ENCODE results near the gene SPINDOC.
"Not testable (repeated sequence)": the region's sequence is repeated elsewhere in the genome, so short reads cannot be mapped to it uniquely, and the experiment has no call there.

SPINDOC gene

DNA sequence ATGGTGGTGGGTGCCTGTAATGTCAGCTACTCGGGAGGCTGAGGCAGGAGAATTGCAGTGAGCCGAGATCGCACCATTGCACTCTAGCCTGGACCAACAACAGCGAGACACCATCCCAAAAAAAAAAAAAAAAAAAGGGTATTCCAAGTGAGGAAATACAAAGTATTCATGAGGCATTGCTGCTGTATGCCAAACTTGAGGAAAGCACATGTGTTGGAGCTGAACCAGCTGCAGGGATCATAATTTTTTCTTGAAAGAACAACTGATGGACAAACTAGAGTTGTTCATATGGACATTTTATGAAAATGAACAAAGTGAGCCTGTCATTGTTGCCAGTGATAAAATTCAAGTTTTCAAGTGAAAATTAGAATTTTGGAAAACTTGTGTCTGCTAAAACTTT lies 41.4 kb downstream of the SPINDOC start:
- H3K4me1 Mint-ChIP-seq: peaks cover 51% of the 10 kb centered on the region
- DNase-seq (ENCODE audit: low spot score in 2 of 2) (no peak), ATAC-seq (replicated peaks; ENCODE audit: extremely low read depth, poor library complexity, severe bottlenecking) (no peak)
- H3K4me3 Mint-ChIP-seq: peak overlapping the region; percentile 20
- H3K36me3 Mint-ChIP-seq (ENCODE audit: insufficient read depth): peaks cover 27% of the 10 kb centered on the region
- no peaks in the 10 kb centered on the region for H3K27me3 Mint-ChIP-seq
- peak overlapping the region; percentile 91 for H3K27ac Mint-ChIP-seq (ENCODE audit: low read depth)
- H3K9me3 Mint-ChIP-seq: no peaks in the 10 kb centered on the region

DNA sequence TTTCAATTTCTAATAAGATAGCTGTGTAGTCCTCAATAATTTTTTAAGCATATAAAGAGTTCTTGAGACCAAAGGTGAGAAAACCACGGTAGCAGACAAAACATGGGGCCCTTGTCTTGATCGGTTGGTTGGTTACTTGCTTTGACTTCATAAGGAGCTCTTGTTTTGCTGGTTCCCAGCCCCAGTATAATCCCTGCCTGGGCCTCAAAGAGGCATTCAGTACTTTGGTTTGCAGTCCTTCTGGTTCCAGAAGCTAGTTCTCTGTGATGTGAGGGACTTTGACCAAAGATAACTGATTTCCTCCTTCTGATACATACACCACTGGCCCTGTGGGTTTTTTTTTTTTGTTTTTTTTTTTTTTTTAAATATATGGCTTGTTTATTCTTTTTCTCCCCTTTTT lies 42.7 kb downstream of the SPINDOC start:
- Mint-ChIP-seq H3K9me3 (no peaks in the 10 kb centered on the region), H3K36me3 (ENCODE audit: insufficient read depth) (peaks cover 32% of the 10 kb centered on the region), H3K4me3 (no peak overlapping the region), H3K27ac (ENCODE audit: low read depth) (peak overlapping the region; percentile 91), H3K4me1 (peaks cover 38% of the 10 kb centered on the region), H3K27me3 (no peaks in the 10 kb centered on the region)
- ATAC-seq (replicated peaks; ENCODE audit: extremely low read depth, poor library complexity, severe bottlenecking) (peak; percentile 80), DNase-seq (ENCODE audit: low spot score in 2 of 2) (no peak)

DNA sequence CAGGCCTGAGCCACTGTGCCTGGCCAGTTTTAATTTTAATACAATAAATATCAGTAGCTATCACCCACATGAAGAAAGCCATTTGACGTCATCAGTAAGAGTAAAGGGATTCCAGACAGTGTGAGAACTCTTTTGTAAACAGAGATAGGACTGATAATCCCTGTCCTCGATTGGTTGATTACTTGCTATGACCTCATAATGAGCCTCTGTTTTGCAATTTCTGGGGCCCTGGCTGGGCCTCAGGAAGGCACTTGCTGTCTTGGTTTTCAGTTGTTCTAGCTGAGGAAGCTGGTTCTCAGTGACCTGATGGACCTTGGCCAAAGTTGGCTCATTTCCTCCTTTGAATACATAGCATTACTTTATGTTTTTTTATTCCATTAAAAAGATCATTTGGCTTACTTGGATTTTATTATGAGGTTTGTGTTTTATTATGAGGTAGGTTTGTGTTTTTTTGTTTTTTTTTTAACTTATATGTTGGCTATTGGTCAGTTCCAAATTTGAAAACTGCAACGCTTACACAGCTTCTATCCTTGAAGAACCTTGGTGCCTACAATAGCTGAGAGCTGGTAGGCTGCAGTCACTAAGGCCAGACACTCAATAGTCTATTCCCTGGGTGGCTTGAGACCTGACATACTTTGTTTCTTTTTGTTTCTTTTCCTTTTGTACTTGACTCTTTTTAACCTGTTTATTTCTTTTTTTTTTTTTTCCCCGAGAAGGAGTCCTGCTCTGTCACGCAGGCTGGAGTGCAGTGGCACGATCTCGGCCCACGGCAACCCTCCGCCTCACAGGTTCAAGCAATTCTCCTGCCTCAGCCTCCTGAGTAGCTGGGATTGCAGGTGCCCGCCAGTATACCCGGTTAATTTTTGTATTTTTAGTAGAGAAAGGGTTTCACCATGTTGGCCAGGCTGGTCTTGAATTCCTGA lies 45.6 kb downstream of the SPINDOC start:
- no peak for DNase-seq (ENCODE audit: low spot score in 2 of 2)
- peaks cover 38% of the 10 kb centered on the region for H3K4me1 Mint-ChIP-seq
- H3K9me3 Mint-ChIP-seq: no peaks in the 10 kb centered on the region
- H3K27me3 Mint-ChIP-seq: no peaks in the 10 kb centered on the region
- H3K4me3 Mint-ChIP-seq: no peak overlapping the region
- H3K27ac Mint-ChIP-seq (ENCODE audit: low read depth): peak overlapping the region; percentile 32
- ATAC-seq (replicated peaks; ENCODE audit: extremely low read depth, poor library complexity, severe bottlenecking): no peak
- peaks cover 30% of the 10 kb centered on the region for H3K36me3 Mint-ChIP-seq (ENCODE audit: insufficient read depth)

DNA sequence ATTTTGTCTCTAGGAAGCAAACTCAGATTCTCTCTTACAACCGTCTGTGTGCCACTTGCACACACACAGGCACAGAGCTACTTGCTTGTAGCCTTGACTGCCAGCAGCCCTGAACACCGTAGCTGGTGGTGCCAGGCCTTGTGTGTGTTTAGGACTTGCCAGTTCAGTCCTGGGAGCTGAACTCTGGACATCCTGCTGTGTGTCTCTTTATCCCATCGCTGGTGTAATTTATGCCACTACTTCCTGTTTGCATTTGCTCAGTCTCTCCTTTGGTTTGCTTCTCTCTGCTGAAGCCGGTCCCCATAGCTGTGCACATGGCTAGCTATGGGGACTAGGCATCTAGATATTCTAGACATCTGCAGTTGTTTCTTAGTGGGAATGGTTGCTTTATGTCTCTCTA lies 49.7 kb downstream of the SPINDOC start:
- no peak for ATAC-seq (replicated peaks; ENCODE audit: extremely low read depth, poor library complexity, severe bottlenecking)
- H3K36me3 Mint-ChIP-seq (ENCODE audit: insufficient read depth): peaks cover 23% of the 10 kb centered on the region
- H3K27me3 Mint-ChIP-seq: no peaks in the 10 kb centered on the region
- H3K4me1 Mint-ChIP-seq: peaks cover 44% of the 10 kb centered on the region
- H3K9me3 Mint-ChIP-seq: no peaks in the 10 kb centered on the region
- peak overlapping the region; percentile 30 for H3K4me3 Mint-ChIP-seq
- DNase-seq (ENCODE audit: low spot score in 2 of 2): no peak
- peak overlapping the region; percentile 78 for H3K27ac Mint-ChIP-seq (ENCODE audit: low read depth)

DNA sequence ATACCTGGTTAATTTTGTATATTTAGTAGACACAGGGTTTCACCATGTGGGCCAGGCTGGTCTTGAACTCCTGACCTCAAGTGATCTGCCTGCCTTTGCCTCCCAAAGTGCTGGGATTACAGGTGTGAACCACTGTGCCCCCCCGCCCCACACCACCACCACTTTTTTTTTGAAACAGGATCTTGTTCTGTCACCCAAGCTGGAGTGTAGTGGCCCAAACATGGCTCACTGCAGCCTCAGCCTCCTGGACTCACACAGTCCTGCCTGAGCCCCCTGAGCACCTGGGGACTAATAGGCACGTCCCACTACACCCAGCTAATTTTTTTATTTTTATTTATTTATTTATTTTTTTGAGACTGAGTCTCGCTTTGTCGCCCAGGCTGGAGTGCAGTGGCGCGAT lies 50.4 kb downstream of the SPINDOC start:
- H3K27ac Mint-ChIP-seq (ENCODE audit: low read depth); DNase-seq (ENCODE audit: low spot score in 2 of 2); ATAC-seq (replicated peaks; ENCODE audit: extremely low read depth, poor library complexity, severe bottlenecking); H3K27me3 Mint-ChIP-seq; H3K9me3 Mint-ChIP-seq: not testable (repeated sequence)
- H3K4me3 Mint-ChIP-seq: peak overlapping the region; percentile 30
- peaks cover 23% of the 10 kb centered on the region for H3K36me3 Mint-ChIP-seq (ENCODE audit: insufficient read depth)
- peaks cover 49% of the 10 kb centered on the region for H3K4me1 Mint-ChIP-seq

DNA sequence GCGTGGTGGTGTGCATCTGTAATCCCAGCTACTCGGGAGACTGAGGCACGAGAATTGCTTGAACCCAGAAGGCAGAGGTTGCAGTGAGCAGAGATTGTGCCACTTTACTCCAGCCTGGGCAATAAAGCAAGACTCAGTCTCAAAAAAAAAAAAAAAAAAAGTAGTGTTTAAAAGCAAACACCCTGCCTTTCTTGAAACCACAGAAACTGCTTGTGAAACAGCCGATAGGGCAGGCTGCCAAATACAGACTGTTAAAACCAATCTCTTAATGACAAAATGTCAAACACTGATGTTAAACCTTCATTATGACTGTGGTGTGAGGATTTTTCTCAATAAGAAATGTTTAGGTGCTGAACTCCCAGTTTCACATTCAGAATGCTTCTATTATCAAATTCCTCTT lies 53.0 kb downstream of the SPINDOC start:
- ATAC-seq (replicated peaks; ENCODE audit: extremely low read depth, poor library complexity, severe bottlenecking): peak; percentile 89
- H3K9me3 Mint-ChIP-seq: no peaks in the 10 kb centered on the region
- peaks cover 13% of the 10 kb centered on the region for H3K36me3 Mint-ChIP-seq (ENCODE audit: insufficient read depth)
- no peaks in the 10 kb centered on the region for H3K27me3 Mint-ChIP-seq
- H3K4me3 Mint-ChIP-seq: peak overlapping the region; percentile 61
- peak; percentile 50 to 76 for DNase-seq (ENCODE audit: low spot score in 2 of 2)
- peak overlapping the region; percentile 80 for H3K27ac Mint-ChIP-seq (ENCODE audit: low read depth)
- peaks cover 70% of the 10 kb centered on the region for H3K4me1 Mint-ChIP-seq

DNA sequence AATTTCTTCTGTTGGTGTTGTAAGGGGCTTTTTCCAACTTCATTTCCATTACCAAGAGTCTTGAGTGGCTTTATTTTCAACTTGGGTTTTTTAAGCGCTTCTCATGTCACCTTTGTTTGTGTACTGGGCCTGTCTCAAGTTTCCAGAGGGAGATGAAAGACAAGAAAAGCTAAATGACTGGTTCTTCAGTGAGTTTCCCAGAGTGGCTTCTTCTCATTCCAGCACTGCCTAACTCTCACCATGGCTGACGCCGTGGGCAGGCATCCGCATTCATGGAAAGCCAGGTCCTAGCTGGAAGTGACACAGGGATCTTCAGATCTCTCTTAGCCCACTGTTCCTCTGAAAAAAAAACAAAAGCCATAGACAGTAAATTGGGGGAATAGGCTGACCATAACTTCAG lies 54.3 kb downstream of the SPINDOC start:
- no peak overlapping the region for H3K27ac Mint-ChIP-seq (ENCODE audit: low read depth)
- H3K4me3 Mint-ChIP-seq: no peak overlapping the region

DNA sequence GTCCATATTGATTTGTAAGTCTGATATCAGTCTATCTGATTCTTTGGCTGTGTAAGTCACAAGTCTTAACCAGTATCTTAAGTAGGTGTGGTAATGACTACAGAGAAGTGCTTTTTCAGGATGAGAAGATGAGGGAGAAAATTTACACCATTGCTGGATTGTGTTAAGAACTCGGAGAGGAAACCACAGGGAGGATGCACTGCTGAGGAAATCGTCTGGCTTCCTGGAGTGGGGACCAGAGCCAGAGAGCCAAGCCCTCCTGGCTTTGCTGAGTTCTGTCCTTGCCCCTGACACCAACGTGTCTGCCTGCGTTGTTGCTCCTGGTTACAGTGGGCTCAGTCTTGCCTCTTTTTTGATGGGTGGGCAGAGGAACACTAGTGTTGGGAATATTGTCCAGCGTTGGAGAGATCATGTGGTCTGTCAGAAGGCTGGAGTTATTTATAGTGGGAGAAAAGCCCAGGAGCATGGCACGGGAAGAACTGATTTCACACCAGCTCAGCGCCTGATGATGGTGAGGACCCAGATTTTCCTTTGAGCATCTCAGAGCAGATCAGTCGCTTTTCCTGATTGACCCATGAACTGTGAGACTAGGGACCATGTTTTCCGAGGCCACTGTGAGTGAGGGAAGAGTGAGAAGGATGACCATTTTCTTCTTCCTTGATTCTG lies 55.3 kb downstream of the SPINDOC start:
- ATAC-seq (replicated peaks; ENCODE audit: extremely low read depth, poor library complexity, severe bottlenecking) (no peak), DNase-seq (ENCODE audit: low spot score in 2 of 2) (no peak)
- peaks cover 8% of the 10 kb centered on the region for H3K36me3 Mint-ChIP-seq (ENCODE audit: insufficient read depth)
- H3K27ac Mint-ChIP-seq (ENCODE audit: low read depth): peak overlapping the region; percentile 23
- H3K4me1 Mint-ChIP-seq: peaks cover 74% of the 10 kb centered on the region
- H3K9me3 Mint-ChIP-seq: no peaks in the 10 kb centered on the region
- H3K4me3 Mint-ChIP-seq: peak overlapping the region; percentile 15
- no peaks in the 10 kb centered on the region for H3K27me3 Mint-ChIP-seq

More for the DNA sequence above, 54.3 kb downstream of the SPINDOC start:
- ATAC-seq (replicated peaks; ENCODE audit: extremely low read depth, poor library complexity, severe bottlenecking): no peak
- H3K36me3 Mint-ChIP-seq (ENCODE audit: insufficient read depth): peaks cover 13% of the 10 kb centered on the region
- no peaks in the 10 kb centered on the region for H3K27me3 Mint-ChIP-seq
- H3K9me3 Mint-ChIP-seq: no peaks in the 10 kb centered on the region
- peaks cover 75% of the 10 kb centered on the region for H3K4me1 Mint-ChIP-seq
- no peak for DNase-seq (ENCODE audit: low spot score in 2 of 2)

DNA sequence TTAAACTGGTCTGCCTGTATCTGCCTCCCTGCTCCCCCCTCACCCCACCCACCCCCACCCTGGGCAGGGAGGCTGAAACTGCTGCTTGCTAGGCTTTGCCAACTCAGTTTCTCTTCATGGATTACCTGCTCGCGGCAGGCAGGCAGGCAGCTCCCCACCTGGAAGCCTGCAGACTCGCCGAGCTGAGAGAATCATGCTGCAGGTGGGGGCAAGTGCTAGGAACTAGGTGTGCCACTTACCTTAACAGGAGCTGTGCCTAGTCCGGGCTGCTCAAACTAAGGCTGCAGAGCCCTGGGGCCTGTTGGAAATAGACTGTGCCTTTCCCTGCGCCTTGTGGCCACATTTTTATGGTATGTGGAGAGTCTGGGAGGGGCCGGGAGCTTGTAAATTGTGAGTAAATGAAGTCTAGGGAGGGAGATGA lies 55.9 kb downstream of the SPINDOC start:
- Mint-ChIP-seq H3K4me3 (peak overlapping the region; percentile 80), H3K27me3 (no peaks in the 10 kb centered on the region), H3K27ac (ENCODE audit: low read depth) (peak overlapping the region; percentile 80), H3K4me1 (peaks cover 77% of the 10 kb centered on the region), H3K9me3 (no peaks in the 10 kb centered on the region), H3K36me3 (ENCODE audit: insufficient read depth) (peaks cover 6% of the 10 kb centered on the region)
- DNase-seq (ENCODE audit: low spot score in 2 of 2): no peak
- ATAC-seq (replicated peaks; ENCODE audit: extremely low read depth, poor library complexity, severe bottlenecking): no peak

DNA sequence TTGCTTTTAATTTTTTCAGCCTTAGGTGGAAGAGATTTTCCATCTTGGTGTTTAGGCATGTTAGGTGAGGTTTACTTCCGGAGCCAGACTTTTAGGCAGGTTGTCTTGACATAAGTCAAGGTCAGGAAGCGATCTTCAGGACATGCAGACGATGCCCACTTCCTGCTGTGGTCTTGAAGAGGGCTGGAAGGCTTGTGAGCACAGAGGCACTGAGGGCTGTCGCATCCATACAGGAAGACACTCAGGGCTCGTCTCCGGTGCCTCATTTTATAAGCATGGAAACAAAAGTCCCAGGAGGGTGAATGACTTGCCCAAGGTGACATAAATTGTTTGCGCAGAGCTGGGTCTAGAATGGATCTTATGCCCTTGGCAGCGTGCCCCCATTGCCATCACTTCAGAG lies 56.4 kb downstream of the SPINDOC start:
- Mint-ChIP-seq H3K27ac (ENCODE audit: low read depth) (peak overlapping the region; percentile 80), H3K36me3 (ENCODE audit: insufficient read depth) (peaks cover 9% of the 10 kb centered on the region), H3K4me1 (peaks cover 82% of the 10 kb centered on the region), H3K4me3 (peak overlapping the region; percentile 80), H3K27me3 (no peaks in the 10 kb centered on the region), H3K9me3 (no peaks in the 10 kb centered on the region)
- DNase-seq (ENCODE audit: low spot score in 2 of 2): peak in 1 of 2 donors; percentile 48
- ATAC-seq (replicated peaks; ENCODE audit: extremely low read depth, poor library complexity, severe bottlenecking): peak; percentile 54

DNA sequence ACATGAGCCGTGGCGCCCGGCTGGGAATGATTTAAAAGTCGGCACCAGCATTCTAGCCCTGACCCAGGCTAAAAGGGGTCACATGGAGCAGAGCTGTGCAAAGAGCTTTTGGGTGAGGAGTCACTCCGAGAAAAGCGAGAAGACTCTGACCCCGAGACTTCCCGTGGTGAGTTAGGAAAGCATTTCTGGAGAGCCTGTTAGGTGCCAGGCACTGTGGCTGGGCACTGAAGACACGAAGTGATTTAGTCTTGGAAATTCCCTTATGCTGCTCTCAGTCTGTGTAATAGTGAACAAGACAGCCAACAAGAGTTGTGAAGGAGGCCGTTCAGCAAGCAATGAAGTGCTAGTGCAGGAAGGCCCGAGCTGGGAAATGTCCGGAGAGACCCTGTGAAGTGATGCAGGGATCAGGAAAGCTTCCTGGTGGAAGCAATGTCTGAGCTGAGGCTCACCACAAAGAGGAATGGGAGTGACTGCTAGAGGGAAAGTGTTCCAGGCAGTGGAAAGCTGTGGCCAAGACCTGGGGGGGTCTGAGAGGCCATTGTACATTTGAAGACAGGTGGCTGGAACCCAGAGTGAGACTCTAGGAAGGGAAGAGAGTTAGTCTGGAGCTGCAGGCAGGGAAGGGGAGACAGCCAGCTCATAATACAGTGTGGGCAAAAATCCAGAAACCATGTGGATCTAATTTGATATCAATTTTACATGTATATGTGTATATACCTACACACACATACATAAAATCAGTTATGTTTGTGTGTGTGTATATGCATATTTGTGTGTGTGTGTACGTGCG lies 57.3 kb downstream of the SPINDOC start:
- peaks cover 6% of the 10 kb centered on the region for H3K36me3 Mint-ChIP-seq (ENCODE audit: insufficient read depth)
- H3K27ac Mint-ChIP-seq (ENCODE audit: low read depth): peak overlapping the region; percentile 80
- H3K4me1 Mint-ChIP-seq: peaks cover 80% of the 10 kb centered on the region
- peak overlapping the region; percentile 80 for H3K4me3 Mint-ChIP-seq
- ATAC-seq (replicated peaks; ENCODE audit: extremely low read depth, poor library complexity, severe bottlenecking) (no peak), DNase-seq (ENCODE audit: low spot score in 2 of 2) (no peak)
- H3K9me3 Mint-ChIP-seq: no peaks in the 10 kb centered on the region
- no peaks in the 10 kb centered on the region for H3K27me3 Mint-ChIP-seq

Measured in central memory CD8-positive, alpha-beta T cell (primary cell).